IMR-90 (cell line): ENCODE measurements around the gene CCDC148. TPM values are rescaled to one million over a fixed set of nuclear protein-coding genes. Genes with fewer than 3 reads are reported as not detected.

Source experiments
- ATAC-seq: fragments of 200-7000 bp; cut with Tn5 transposase; 2 replicates; pipeline ENCODE4 v1.9.1; 2020; ENCODE audit warnings: low read depth, mild to moderate bottlenecking, moderate library complexity
- BruUV-seq: library from RNA; stranded (reverse); fragments of 400-500 nt; replicated peaks from 2 replicates; lab custom pipeline; 2021; lab: Mats Ljungman, UMichigan
- CTCF ChIA-PET: fragments of 300-600 bp; formaldehyde crosslinking; extraction: SDS; loops from one replicate; lab custom pipeline; 2021; ENCODE audit warnings: antibody characterized with exemption; lab: Yijun Ruan, JAX
- POLR2A ChIA-PET: fragments of 300-600 bp; sonication (Branson Sonifier 250); formaldehyde crosslinking; loops from one replicate; lab custom pipeline; 2022; ENCODE audit warnings: antibody characterized with exemption; ENCODE audit not compliant: unreplicated experiment; lab: Charles Lee
- DNase-seq: peaks from one replicate; pipeline ENCODE4 v3.0.0; 2013
- H2AFZ ChIP-seq: replicated peaks from 2 replicates; pipeline ENCODE3; 2013; ENCODE audit warnings: low read length, mild to moderate bottlenecking; ENCODE audit not compliant: poor library complexity
- H2AK5ac ChIP-seq: 2 replicates; pipeline ENCODE4 v1.6.1; 2013; ENCODE audit warnings: low read depth, low read length, inconsistent platforms
- H2AK9ac ChIP-seq: replicated peaks from 2 replicates; pipeline ENCODE3; 2013; ENCODE audit warnings: mild to moderate bottlenecking, low read depth, low read length, moderate library complexity; ENCODE audit not compliant: poor library complexity
- H2BK120ac ChIP-seq: 2 replicates; pipeline ENCODE4 v1.6.1; 2013; ENCODE audit warnings: low read depth, low read length, inconsistent platforms
- H2BK15ac ChIP-seq: 3 replicates; pipeline ENCODE4 v1.6.1; 2013; ENCODE audit warnings: low read depth, low read length, inconsistent platforms
- H2BK20ac ChIP-seq: 2 replicates; pipeline ENCODE4 v1.6.1; 2013; ENCODE audit warnings: low read depth, mild to moderate bottlenecking, inconsistent platforms, low read length, moderate library complexity
- H2BK5ac ChIP-seq: 2 replicates; pipeline ENCODE4 v1.6.1; 2013; ENCODE audit warnings: mild to moderate bottlenecking, low read depth, low read length, inconsistent platforms; ENCODE audit not compliant: poor library complexity, severe bottlenecking
- H3K14ac ChIP-seq: replicated peaks from 2 replicates; pipeline ENCODE4 v1.6.1; 2013; ENCODE audit warnings: low read depth, low read length, inconsistent platforms
- H3K18ac ChIP-seq: 2 replicates; pipeline ENCODE4 v1.6.1; 2013; ENCODE audit warnings: low read depth, low read length, control low read depth
- H3K23ac ChIP-seq: 2 replicates; pipeline ENCODE4 v1.6.1; 2013; ENCODE audit warnings: low read depth, low read length, inconsistent platforms
- H3K27ac ChIP-seq: 2 replicates; pipeline ENCODE4 v1.5.1; 2013; ENCODE audit warnings: mild to moderate bottlenecking, control low read depth, low read length; ENCODE audit not compliant: insufficient read depth
- H3K27me3 ChIP-seq: 2 replicates; pipeline ENCODE4 v1.6.1; 2013; ENCODE audit warnings: low read length; ENCODE audit not compliant: control insufficient read depth, insufficient read depth
- H3K36me3 ChIP-seq: 2 replicates; pipeline ENCODE4 v1.6.1; 2013; ENCODE audit warnings: low read length, mixed read lengths; ENCODE audit not compliant: control insufficient read depth, insufficient read depth
- H3K4ac ChIP-seq: 2 replicates; pipeline ENCODE4 v1.6.1; 2013; ENCODE audit warnings: low read depth, low read length, inconsistent platforms
- H3K4me1 ChIP-seq: 2 replicates; pipeline ENCODE4 v1.6.1; 2013; ENCODE audit warnings: low read length, mixed read lengths; ENCODE audit not compliant: control insufficient read depth, insufficient read depth
- H3K4me2 ChIP-seq: 2 replicates; pipeline ENCODE4 v1.6.1; 2013; ENCODE audit warnings: low read depth, mild to moderate bottlenecking, control low read depth, low read length, moderate library complexity
- H3K4me3 ChIP-seq: 2 replicates; pipeline ENCODE4 v1.5.1; 2013; ENCODE audit warnings: low read depth, mild to moderate bottlenecking, control low read depth, low read length, moderate library complexity; ENCODE audit not compliant: insufficient read depth
- H3K56ac ChIP-seq: 2 replicates; pipeline ENCODE4 v1.6.1; 2013; ENCODE audit warnings: low read length, inconsistent platforms; ENCODE audit not compliant: insufficient read depth; ENCODE audit errors: extremely low read depth
- H3K79me1 ChIP-seq, 2 experiments: 2 replicates each; pipeline ENCODE4 v1.6.1; 2013; ENCODE audit warnings: low read length in 2 of 2, inconsistent platforms in 1 of 2, low read depth in 1 of 2
- H3K9ac ChIP-seq: 2 replicates; pipeline ENCODE4 v1.6.1; 2013; ENCODE audit warnings: low read depth, low read length, control low read depth
- H3K9me1 ChIP-seq: 2 replicates; pipeline ENCODE4 v1.6.1; 2013; ENCODE audit warnings: low read length, inconsistent platforms; ENCODE audit not compliant: insufficient read depth
- H3K9me3 ChIP-seq: 2 replicates; pipeline ENCODE4 v1.6.1; 2013; ENCODE audit warnings: low read length; ENCODE audit not compliant: control insufficient read depth, insufficient read depth
- H4K20me1 ChIP-seq: 2 replicates; pipeline ENCODE4 v1.6.1; 2013; ENCODE audit warnings: low read length, inconsistent platforms; ENCODE audit not compliant: insufficient read depth
- H4K5ac ChIP-seq: 2 replicates; pipeline ENCODE4 v1.6.1; 2013; ENCODE audit warnings: mild to moderate bottlenecking, low read depth, low read length, control low read depth
- H4K8ac ChIP-seq, 2 experiments: 2 replicates each; pipeline ENCODE4 v1.6.1; 2013; ENCODE audit warnings: low read depth in 2 of 2, low read length in 2 of 2, control low read depth in 1 of 2, inconsistent platforms in 1 of 2
- H4K91ac ChIP-seq: 2 replicates; pipeline ENCODE4 v1.6.1; 2013; ENCODE audit warnings: low read depth, low read length, inconsistent platforms; ENCODE audit not compliant: insufficient read depth
- BHLHE40 ChIP-seq: fragments of 150-350 bp; IDR thresholded peaks from 2 replicates; pipeline ENCODE4 v1.6.1; 2016; ENCODE audit warnings: mild to moderate bottlenecking, low read depth, low read length
- CHD1 ChIP-seq: IDR thresholded peaks from 2 replicates; pipeline ENCODE4 v1.6.1; 2012; ENCODE audit warnings: low read depth, low read length, improper control_type of control experiment
- FOS ChIP-seq: fragments of 150-350 bp; IDR thresholded peaks from 2 replicates; pipeline ENCODE4 v1.6.1; 2016; ENCODE audit warnings: low read depth, low read length
- NFE2L2 ChIP-seq: fragments of 150-350 bp; IDR thresholded peaks from 2 replicates; pipeline ENCODE4 v1.6.1; 2016; ENCODE audit warnings: low read depth, mild to moderate bottlenecking, low read length
- POLR2A ChIP-seq: IDR thresholded peaks from 2 replicates; pipeline ENCODE4 v1.6.1; 2012; ENCODE audit warnings: mild to moderate bottlenecking, low read depth, low read length
- RCOR1 ChIP-seq: IDR thresholded peaks from 2 replicates; pipeline ENCODE4 v1.6.1; 2012; ENCODE audit warnings: mild to moderate bottlenecking, low read length, improper control_type of control experiment; ENCODE audit not compliant: insufficient replicate concordance
- RFX5 ChIP-seq: IDR thresholded peaks from 2 replicates; pipeline ENCODE4 v1.8.0; 2012; ENCODE audit warnings: low read depth, mild to moderate bottlenecking, low read length, moderate library complexity
- SMC3 ChIP-seq: fragments of 150-350 bp; IDR thresholded peaks from 2 replicates; pipeline ENCODE4 v1.6.1; 2016; ENCODE audit warnings: low read depth, mild to moderate bottlenecking, antibody characterized with exemption, low read length, moderate library complexity
- WGBS, 2 experiments: methylation state at CpG; one replicate each; pipeline versions ENCODE4 v1.1.5 to v1.1.7; 2013; ENCODE audit warnings: missing lambda C conversion rate in 2 of 2; ENCODE audit not compliant: insufficient read length in 1 of 2; ENCODE audit errors: extremely low coverage in 2 of 2; 5-methylcytosine and 5-hydroxymethylcytosine counted together
- dilution Hi-C: fragments of 300-500 bp; cut with HindIII; formaldehyde crosslinking; loops from one replicate; pipeline ENCODE4 v1.14.3; 2018; ENCODE audit warnings: low sequenced_read_pairs; ENCODE audit not compliant: unreplicated experiment
- in situ Hi-C: fragments of 300-500 bp; cut with MboI; formaldehyde crosslinking; loops from 3 replicates; pipeline ENCODE4 v1.14.3; 2019; ENCODE audit warnings: low sequenced_read_pairs, inconsistent platforms, mixed read lengths
- intact Hi-C: fragments of 100-400 bp; cut with micrococcal nuclease; formaldehyde crosslinking; loops from 2 replicates; pipeline ENCODE4 v1.10.0; 2022
- polyA plus RNA-seq, 3 experiments: library from polyadenylated mRNA; depleted of rRNA; stranded (reverse); fragments of >200 nt; gene quantifications; 2 replicates each; pipeline ENCODE4 v1.2.3, GENCODE V29; 2012; ENCODE audit warnings: low replicate concordance in 1 of 3
- total RNA-seq: library from RNA; depleted of rRNA; stranded (reverse); fragments of >200 nt; gene quantifications from 2 replicates; pipeline ENCODE4 v1.2.3, GENCODE V29; 2012
- TF ChIP-seq, protein P1 (sequence below): fragments of 150-350 bp; IDR thresholded peaks from 2 replicates; pipeline ENCODE4 v1.6.1; 2016; ENCODE audit warnings: low read depth, mild to moderate bottlenecking, low read length, moderate library complexity, borderline replicate concordance
- TF ChIP-seq, protein P2 (sequence below): fragments of 150-350 bp; IDR thresholded peaks from 2 replicates; pipeline ENCODE4 v1.6.1; 2017; ENCODE audit warnings: mild to moderate bottlenecking, antibody characterized with exemption, low read length, low read depth

CCDC148 gene
- total and polyA plus RNA-seq, 2 of the 4 experiments (the other 2 are of a cell fraction): 0.18 to 0.31 TPM

- WGBS, 2 experiments: no CpG with 5 or more reads among the region's 1 CpG
- H3K9me3 ChIP-seq: no peaks in the 10 kb centered on the region
- BruUV-seq: no TSS peak
- DNase-seq: no peak
- peaks cover 11% of the 10 kb centered on the region; the same call in 1 of the 2 replicates for H3K9me1 ChIP-seq
- H4K5ac ChIP-seq: no peak overlapping the region; the same call in 1 of the 2 replicates
- no peak overlapping the region for H2AK9ac ChIP-seq
- H3K36me3 ChIP-seq: no peaks in the 10 kb centered on the region
- POLR2A ChIA-PET: no interaction called here
- no peak overlapping the region for H2BK120ac ChIP-seq
- no peak overlapping the region for H3K4me3 ChIP-seq
- H4K20me1 ChIP-seq: 0 out of 2 replicates have a peak, but pooled peaks cover 4% of the 10 kb centered on the region
- no peak overlapping the region for H4K8ac ChIP-seq
- TF ChIP-seq POLR2A: no peak
- TF ChIP-seq, protein P1, sequence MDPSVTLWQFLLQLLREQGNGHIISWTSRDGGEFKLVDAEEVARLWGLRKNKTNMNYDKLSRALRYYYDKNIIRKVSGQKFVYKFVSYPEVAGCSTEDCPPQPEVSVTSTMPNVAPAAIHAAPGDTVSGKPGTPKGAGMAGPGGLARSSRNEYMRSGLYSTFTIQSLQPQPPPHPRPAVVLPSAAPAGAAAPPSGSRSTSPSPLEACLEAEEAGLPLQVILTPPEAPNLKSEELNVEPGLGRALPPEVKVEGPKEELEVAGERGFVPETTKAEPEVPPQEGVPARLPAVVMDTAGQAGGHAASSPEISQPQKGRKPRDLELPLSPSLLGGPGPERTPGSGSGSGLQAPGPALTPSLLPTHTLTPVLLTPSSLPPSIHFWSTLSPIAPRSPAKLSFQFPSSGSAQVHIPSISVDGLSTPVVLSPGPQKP: no peak
- TF ChIP-seq NFE2L2: no peak
- TF ChIP-seq FOS: no peak
- TF ChIP-seq RCOR1: no peak
- TF ChIP-seq SMC3: no peak
- no peak for TF ChIP-seq RFX5
- TF ChIP-seq BHLHE40: no peak
- TF ChIP-seq, protein P2, sequence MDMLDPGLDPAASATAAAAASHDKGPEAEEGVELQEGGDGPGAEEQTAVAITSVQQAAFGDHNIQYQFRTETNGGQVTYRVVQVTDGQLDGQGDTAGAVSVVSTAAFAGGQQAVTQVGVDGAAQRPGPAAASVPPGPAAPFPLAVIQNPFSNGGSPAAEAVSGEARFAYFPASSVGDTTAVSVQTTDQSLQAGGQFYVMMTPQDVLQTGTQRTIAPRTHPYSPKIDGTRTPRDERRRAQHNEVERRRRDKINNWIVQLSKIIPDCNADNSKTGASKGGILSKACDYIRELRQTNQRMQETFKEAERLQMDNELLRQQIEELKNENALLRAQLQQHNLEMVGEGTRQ: no peak
- TF ChIP-seq CHD1: no peak
- H3K4ac ChIP-seq: no peak overlapping the region
- no peak overlapping the region for H3K27ac ChIP-seq
- H2BK15ac ChIP-seq: no peak overlapping the region
- H3K79me1 ChIP-seq: peaks cover 40 to 60% of the 10 kb centered on the region in 2 experiments
- H2AK5ac ChIP-seq: no peak overlapping the region
- dilution Hi-C loops: no loop called here
- H3K56ac ChIP-seq: no peak overlapping the region
- no peak overlapping the region for H3K14ac ChIP-seq
- H3K23ac ChIP-seq: no peak overlapping the region
- H3K4me2 ChIP-seq: no peak overlapping the region
- CTCF ChIA-PET: no interaction called here
- no peak overlapping the region for H3K9ac ChIP-seq
- H2BK20ac ChIP-seq: no peak overlapping the region
- in situ Hi-C loops: no loop called here
- no peak overlapping the region for H2BK5ac ChIP-seq
- no peak overlapping the region for H2AFZ ChIP-seq
- H4K91ac ChIP-seq: no peak overlapping the region; the same call in 1 of the 2 replicates
- no peak for ATAC-seq
- H3K27me3 ChIP-seq: no peaks in the 10 kb centered on the region
- intact Hi-C loops: no loop called here
- H3K18ac ChIP-seq: peak overlapping the region; percentile 29; the same call in 1 of the 2 replicates
- peaks cover 24% of the 10 kb centered on the region for H3K4me1 ChIP-seq
These were observed 44.7 kb upstream of the CCDC148 start for GRCh38 chr2:158501301-158501700.
